Heart left ventricle (tissue), 13 donors: Measurements from ENCODE around the gene LRG1.

Experiments used
- POLR2A ChIP-seq, 2 donors: fragments of 450-650 bp; IDR thresholded peaks; one replicate each; pipeline ENCODE4 v1.6.1; 2017; ENCODE audit warnings: antibody characterized with exemption in 2 of 2, mild to moderate bottlenecking in 2 of 2, moderate library complexity in 2 of 2
- TF ChIP-seq, protein P1 (sequence below), 12 donors: fragments of 200-600 bp; sonication (generic) in 4 of 12; IDR thresholded peaks; one replicate each; pipeline versions ENCODE4 v1.5.0 to v1.8.0; 2018 to 2022; ENCODE audit warnings: antibody characterized with exemption in 12 of 12, mild to moderate bottlenecking in 5 of 12
- donor health status: ischemic (EF 13 %, LVEDD 7.1; RV severe dilation, severe dysfunction).
- donor health status: DM: no; HTN: yes; CAD: no.
- donor health status: DM: no; HTN: no; CAD: no.
- donor health status: ischemic (EF 25% LVEDD 6.9; RV normal size, moderate dysfunction).
- donor health status: ischemic (EF 25% LVEDD 5.7; RV mildly dilated, moderate dysfunction).
- donor health status: ischemic (EF 35%, LVEDD 5.7; RV mildly dilated, moderate dysfunction).
- donor health status: nonischemic (EF 11% LVEDD 7.7; RV severe dilation, severe dysfunction).
- donor health status: DM: yes; HTN: yes; CAD: no.
- donor health status: PGD.
- donor health status: ischemic (EF 29% LVEDD 5.4; RV normal size, mild dysfunction).
- donor health status: nonischemic (EF 23%, LVEDD 6.1; RV moderate dilation, normal function).

DNA sequence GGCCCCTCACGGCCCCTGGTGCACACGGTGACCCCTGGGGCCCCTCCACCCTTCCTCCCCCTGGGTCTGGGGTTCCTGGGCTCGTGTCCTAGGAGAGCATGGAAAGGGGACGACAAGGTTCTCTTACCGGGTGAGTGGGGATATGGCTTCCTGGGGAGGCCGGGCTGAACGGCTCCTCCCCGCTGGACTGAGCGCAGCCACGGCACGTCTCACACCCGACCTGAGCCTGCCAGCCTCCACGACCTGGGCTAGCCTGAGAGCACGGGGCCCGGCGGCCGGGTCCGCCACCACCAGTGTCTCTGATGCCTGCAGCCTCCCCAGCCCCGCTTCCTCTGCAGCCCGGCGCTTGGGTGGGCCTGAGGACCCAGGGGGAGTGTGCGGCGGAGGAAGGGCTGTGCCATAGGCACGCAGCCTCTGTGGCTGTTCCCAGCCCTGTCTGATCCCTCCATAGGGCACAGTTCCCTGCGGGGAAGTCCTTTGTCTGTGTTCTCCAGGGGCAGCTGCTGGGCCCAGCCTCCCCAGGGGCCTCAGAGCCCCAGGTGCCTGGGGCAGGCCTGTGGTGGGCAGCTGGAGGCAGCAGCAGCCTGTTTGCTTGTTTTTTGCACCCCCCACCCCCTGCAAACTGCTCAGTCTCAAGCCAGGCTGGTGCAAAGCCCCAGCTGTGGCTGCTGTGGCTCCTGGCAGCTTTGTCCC, 36.6 kb downstream of the LRG1 start:
- TF ChIP-seq, protein P1, sequence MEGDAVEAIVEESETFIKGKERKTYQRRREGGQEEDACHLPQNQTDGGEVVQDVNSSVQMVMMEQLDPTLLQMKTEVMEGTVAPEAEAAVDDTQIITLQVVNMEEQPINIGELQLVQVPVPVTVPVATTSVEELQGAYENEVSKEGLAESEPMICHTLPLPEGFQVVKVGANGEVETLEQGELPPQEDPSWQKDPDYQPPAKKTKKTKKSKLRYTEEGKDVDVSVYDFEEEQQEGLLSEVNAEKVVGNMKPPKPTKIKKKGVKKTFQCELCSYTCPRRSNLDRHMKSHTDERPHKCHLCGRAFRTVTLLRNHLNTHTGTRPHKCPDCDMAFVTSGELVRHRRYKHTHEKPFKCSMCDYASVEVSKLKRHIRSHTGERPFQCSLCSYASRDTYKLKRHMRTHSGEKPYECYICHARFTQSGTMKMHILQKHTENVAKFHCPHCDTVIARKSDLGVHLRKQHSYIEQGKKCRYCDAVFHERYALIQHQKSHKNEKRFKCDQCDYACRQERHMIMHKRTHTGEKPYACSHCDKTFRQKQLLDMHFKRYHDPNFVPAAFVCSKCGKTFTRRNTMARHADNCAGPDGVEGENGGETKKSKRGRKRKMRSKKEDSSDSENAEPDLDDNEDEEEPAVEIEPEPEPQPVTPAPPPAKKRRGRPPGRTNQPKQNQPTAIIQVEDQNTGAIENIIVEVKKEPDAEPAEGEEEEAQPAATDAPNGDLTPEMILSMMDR (IDR thresholded peaks at IDR 0.05) = no peak
- TF ChIP-seq POLR2A (IDR thresholded peaks at IDR 0.05) = no peak
